NCI-H2171 treated with DMSO at 0.1 percent for 48 hours (cell line): ENCODE data around the gene VAPA.

ENCODE experiments used
- DNase-seq: peaks from one replicate; lab custom pipeline; 2025; lab: John Stamatoyannopoulos, UW

VAPA gene

DNA sequence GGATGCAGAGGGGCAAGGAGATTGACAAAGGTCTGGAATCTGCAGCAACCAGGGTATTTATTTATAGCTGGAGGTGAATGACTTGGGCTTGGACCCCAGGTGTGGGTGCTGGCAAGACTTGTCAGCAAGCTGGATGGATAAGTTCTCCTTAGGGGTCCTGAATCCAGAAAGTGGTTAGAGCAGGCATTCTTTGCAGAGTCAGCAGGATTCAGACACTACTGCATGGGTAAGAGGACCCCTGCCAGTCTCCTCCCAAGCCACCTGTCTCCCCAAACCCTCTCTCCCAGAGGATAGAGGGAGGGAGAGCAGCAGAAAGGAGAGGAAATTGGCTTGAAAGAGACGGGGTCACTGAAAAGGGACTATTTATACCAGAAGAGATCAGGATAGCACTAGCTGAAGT lies 89.5 kb downstream of the VAPA start:
- DNase-seq: no peak

DNA sequence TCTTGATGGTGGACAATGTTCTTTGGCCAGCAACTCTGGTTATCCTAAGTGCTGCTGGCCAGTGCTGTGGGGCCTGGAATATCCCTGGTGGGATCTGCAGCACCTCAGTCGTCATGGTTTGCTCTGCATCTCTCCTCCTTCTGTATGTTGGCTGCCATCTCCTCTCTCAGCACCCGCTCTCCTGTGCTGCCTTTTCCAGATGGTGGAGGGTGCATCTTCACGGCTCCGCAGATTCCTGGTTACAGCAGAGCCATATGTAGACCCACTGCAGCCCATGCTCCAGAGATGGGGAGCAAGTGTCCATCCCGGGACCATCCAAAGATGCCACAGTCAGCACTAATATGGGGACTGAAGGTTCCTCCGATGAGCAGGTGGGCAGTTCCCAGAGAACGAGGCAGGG lies 90.0 kb downstream of the VAPA start:
- DNase-seq: no peak

DNA sequence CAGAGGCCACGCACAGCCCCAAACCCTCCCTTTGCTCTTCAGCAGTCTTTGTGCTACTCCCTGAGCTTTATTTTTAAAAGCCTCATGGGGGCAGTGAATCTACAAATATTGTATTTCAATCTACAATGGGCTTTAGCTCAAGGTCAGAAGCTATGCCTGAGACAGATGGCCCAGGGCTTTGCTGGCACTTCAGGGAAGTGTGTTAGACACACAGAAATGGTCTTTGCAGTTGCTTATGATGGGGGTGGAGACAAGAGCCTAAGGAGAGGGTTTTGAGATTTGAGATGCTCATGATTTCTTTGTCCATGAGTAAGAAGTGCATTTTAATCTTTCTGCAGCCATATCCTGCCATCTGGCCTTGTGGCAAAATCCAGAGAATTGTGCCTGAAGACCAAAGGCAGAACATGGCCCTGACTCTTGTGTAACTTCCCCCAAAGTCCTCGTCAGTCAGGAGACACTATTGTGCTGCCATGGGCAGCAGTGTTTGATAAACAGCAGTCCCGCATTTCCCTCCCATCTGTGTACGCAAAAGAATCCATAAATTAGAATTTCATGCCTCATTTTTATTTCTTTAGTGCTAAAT lies 92.6 kb downstream of the VAPA start:
- DNase-seq: peak; percentile 83

DNA sequence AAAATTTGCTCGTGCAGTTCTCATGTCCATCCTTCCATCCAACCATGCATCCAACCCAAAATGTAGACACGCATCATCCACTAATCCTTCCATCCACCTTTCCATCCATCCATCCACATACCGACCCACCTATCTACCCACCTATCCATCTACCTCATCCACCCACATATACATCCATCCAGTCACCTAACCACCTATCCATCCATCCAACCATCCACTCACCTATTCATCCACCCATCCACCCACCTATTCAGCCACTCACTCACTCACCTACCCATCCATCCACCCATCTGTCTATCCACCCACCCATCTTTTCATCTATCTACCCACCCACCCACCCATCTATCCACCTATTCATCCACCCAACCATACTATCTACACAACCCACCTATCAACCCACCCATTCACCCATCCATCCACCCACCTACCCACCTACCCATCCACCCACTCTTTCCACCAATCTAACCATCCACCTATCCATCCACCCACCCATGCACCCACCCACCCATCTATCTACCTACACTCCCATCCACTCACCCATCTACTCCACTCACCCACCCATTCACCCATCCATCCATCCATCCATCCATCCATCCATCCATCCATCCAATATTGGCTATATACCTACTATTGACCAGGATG lies 94.3 kb downstream of the VAPA start:
- DNase-seq: no peak
